G401 (cell line): ENCODE data around the gene SGPL1. TPM values are rescaled to one million over a fixed set of nuclear protein-coding genes. Genes with fewer than 3 reads are reported as not detected.

Experiments used
- DNase-seq: peaks from one replicate; pipeline ENCODE4 v3.0.0-alpha.2; 2015; ENCODE audit warnings: low spot score
- in situ Hi-C: cut with HindIII; loops from 2 replicates; pipeline ENCODE4 v1.10.0; 2016; ENCODE audit warnings: low sequenced_read_pairs, mixed read lengths
- total RNA-seq: library from RNA; depleted of rRNA; stranded (reverse); fragments of >200 nt; shearing (Covaris generic); gene quantifications from 2 replicates; pipeline ENCODE4 v1.2.3, GENCODE V29; 2014

Gene SGPL1
- total RNA-seq, 1 experiment from 2014 or later: 51.2 TPM

GRCh38 chr10:70893227-70894006, 77.7 kb downstream of the SGPL1 start:
- no peak for DNase-seq

GRCh38 chr10:70894416-70894815, 78.7 kb downstream of the SGPL1 start:
- in situ Hi-C loops: no loop called here
- DNase-seq: no peak

More at GRCh38 chr10:70893227-70894006, 77.7 kb downstream of the SGPL1 start:
- in situ Hi-C loops: no loop called here

GRCh38 chr10:70896551-70896950, 80.8 kb downstream of the SGPL1 start:
- no peak for DNase-seq
- in situ Hi-C loops: no loop called here

- in situ Hi-C loops: no loop called here
- DNase-seq: no peak
Observed at GRCh38 chr10:70898687-70899086, 82.9 kb downstream of the SGPL1 start.

GRCh38 chr10:70899096-70899495, 83.3 kb downstream of the SGPL1 start:
- DNase-seq: no peak
- in situ Hi-C loops: no loop called here

GRCh38 chr10:70901276-70901878, 85.6 kb downstream of the SGPL1 start:
- in situ Hi-C loops: no loop called here
- DNase-seq: no peak

- DNase-seq: peak; percentile 14
- in situ Hi-C loops: no loop called here
Observed at GRCh38 chr10:70902661-70903261, 87.0 kb downstream of the SGPL1 start.

GRCh38 chr10:70903262-70903921, 87.6 kb downstream of the SGPL1 start:
- in situ Hi-C loops: no loop called here
- peak; percentile 82 for DNase-seq

GRCh38 chr10:70905071-70906021, 89.6 kb downstream of the SGPL1 start:
- DNase-seq: no peak
- in situ Hi-C loops: no loop called here

- DNase-seq: no peak
- in situ Hi-C loops: no loop called here
Observed at GRCh38 chr10:70906031-70906783, 90.5 kb downstream of the SGPL1 start.

- in situ Hi-C loops: no loop called here
- no peak for DNase-seq
Observed at GRCh38 chr10:70906953-70907636, 91.3 kb downstream of the SGPL1 start.

- in situ Hi-C loops: no loop called here
- DNase-seq: no peak
Observed at GRCh38 chr10:70907637-70908405, 92.1 kb downstream of the SGPL1 start.

- in situ Hi-C loops: no loop called here
- DNase-seq: no peak
Observed at GRCh38 chr10:70908406-70909296, 92.9 kb downstream of the SGPL1 start.

GRCh38 chr10:70909326-70909935, 93.7 kb downstream of the SGPL1 start:
- in situ Hi-C loops: no loop called here
- peak; percentile 53 for DNase-seq

- in situ Hi-C loops: no loop called here
- DNase-seq: no peak
Observed at GRCh38 chr10:70910486-70911341, 95.0 kb downstream of the SGPL1 start.
